H54 (cell line): ENCODE data around the gene TSPAN14.

Experiments
- DNase-seq: peaks from one replicate; pipeline ENCODE4 v3.0.0; 2011; ENCODE audit warnings: low spot score, mixed read lengths; ENCODE audit not compliant: insufficient read length
- FAIRE-seq: peaks from 3 replicates; lab custom pipeline; 2011; peaks lifted over from hg19 to GRCh38; lab: Jason Lieb, UNC
- POLR2A ChIP-seq: IDR thresholded peaks from 2 replicates; pipeline ENCODE4 v1.6.1; 2011; ENCODE audit warnings: low read depth, mild to moderate bottlenecking, low read length

Gene TSPAN14

GRCh38 chr10:80501381-80501912, 47.3 kb downstream of the TSPAN14 start:
- FAIRE-seq (no peak), DNase-seq (no peak)
- no peak for TF ChIP-seq POLR2A

GRCh38 chr10:80501913-80502521, 47.9 kb downstream of the TSPAN14 start:
- DNase-seq, result no peak
- no peak for FAIRE-seq
- TF ChIP-seq POLR2A, result no peak

GRCh38 chr10:80502621-80503583, 48.8 kb downstream of the TSPAN14 start:
- FAIRE-seq, result no peak
- no peak for DNase-seq
- TF ChIP-seq POLR2A, result no peak

- DNase-seq (no peak), FAIRE-seq (no peak)
- TF ChIP-seq POLR2A, result no peak
Measured at GRCh38 chr10:80503584-80504157, 49.6 kb downstream of the TSPAN14 start.

- FAIRE-seq (no peak), DNase-seq (no peak)
- no peak for TF ChIP-seq POLR2A
Measured at GRCh38 chr10:80504158-80504811, 50.2 kb downstream of the TSPAN14 start.

GRCh38 chr10:80504897-80505465, 50.9 kb downstream of the TSPAN14 start:
- FAIRE-seq (no peak), DNase-seq (no peak)
- no peak for TF ChIP-seq POLR2A

- FAIRE-seq (peak; percentile 23), DNase-seq (no peak)
- no peak for TF ChIP-seq POLR2A
Measured at GRCh38 chr10:80506189-80506575, 52.1 kb downstream of the TSPAN14 start.

GRCh38 chr10:80506836-80507487, 52.9 kb downstream of the TSPAN14 start:
- no peak for TF ChIP-seq POLR2A
- no peak for DNase-seq
- FAIRE-seq, result no peak

GRCh38 chr10:80509108-80509402, 54.9 kb downstream of the TSPAN14 start:
- FAIRE-seq (no peak), DNase-seq (no peak)
- no peak for TF ChIP-seq POLR2A

- TF ChIP-seq POLR2A, result no peak
- DNase-seq, result peak; percentile 96
- peak; percentile 92 for FAIRE-seq
Measured at GRCh38 chr10:80509403-80510161, 55.5 kb downstream of the TSPAN14 start.

- no peak for DNase-seq
- no peak for TF ChIP-seq POLR2A
Measured at GRCh38 chr10:80512031-80512526, 58.0 kb downstream of the TSPAN14 start.

GRCh38 chr10:80513106-80513505, 59.0 kb downstream of the TSPAN14 start:
- DNase-seq (no peak), FAIRE-seq (no peak)
- TF ChIP-seq POLR2A, result no peak

More at GRCh38 chr10:80512031-80512526, 58.0 kb downstream of the TSPAN14 start:
- FAIRE-seq, result no peak
